Activated CD8-positive, alpha-beta memory T cell treated with anti-CD3 and anti-CD28 coated beads, Interleukin-2, amount 50 U/mL, for 24 hours (primary cell): ENCODE data around the gene HIGD2A.
"Not testable (repeated sequence)": the region's sequence is repeated elsewhere in the genome, so short reads cannot be mapped to it uniquely, and the experiment has no call there.

Experiments
- DNase-seq: peaks from one replicate; pipeline ENCODE4 v3.0.0-alpha.2; 2020; ENCODE audit errors: extremely low read depth

HIGD2A gene

GRCh38 chr5:176394881-176395675 lies 6.5 kb downstream of the HIGD2A start:
- no peak for DNase-seq

DNA sequence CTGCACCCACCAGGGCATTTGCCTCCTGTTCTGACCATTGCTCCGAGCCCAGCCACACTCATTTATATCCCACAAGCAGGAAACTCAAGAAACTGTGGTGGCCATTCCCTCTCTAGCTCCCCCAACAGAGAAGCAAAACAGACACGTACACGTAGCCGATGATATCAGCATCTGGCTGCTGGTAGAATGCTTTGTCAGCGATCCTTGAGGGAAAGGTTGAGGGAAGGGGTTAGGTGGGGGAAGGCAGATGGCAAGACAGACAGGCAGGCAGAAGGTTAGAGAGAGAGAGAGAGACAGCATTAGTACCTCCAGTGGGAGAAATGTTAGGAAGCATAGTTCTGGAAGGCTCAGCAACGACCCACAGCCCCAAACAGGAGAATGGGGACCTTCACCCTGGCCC lies 7.8 kb downstream of the HIGD2A start:
- no peak for DNase-seq

DNA sequence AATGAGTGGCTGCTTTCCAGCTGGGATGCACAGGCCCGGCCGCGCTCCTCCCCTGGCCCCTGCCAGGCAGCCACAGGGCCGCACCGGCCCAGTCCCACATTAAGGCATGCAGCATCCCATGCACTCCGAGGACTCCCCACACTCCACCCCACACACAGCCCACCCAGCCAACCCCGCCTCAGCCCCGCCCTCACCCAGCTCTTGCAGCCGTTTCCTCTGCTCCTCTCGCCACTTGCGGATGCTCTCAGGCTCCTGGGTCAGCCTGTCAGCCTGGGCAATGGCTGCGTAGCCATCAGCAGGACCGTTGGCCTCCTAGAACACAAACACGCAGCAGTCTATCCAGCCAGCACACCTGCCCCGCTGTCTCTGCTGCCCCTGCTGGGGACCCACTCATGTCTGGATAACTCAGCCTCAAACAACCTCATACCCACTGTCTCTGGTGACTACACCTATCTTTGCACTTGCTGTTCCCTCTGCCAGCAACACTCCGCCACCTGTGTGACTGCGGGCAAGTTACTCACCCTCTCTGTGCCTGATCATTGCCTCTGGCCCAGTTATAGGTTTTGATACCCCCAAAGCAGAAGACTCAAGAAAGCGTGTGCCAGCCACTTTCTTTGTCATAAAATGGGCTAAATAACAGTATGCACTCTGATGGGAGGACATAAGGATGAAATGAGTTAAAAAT lies 9.3 kb downstream of the HIGD2A start:
- no peak for DNase-seq

GRCh38 chr5:176400382-176401156 lies 12.0 kb downstream of the HIGD2A start:
- DNase-seq: no peak

- no peak for DNase-seq
Observed at GRCh38 chr5:176401281-176402205, 13.0 kb downstream of the HIGD2A start.

GRCh38 chr5:176405656-176406435 lies 17.3 kb downstream of the HIGD2A start:
- no peak for DNase-seq

DNA sequence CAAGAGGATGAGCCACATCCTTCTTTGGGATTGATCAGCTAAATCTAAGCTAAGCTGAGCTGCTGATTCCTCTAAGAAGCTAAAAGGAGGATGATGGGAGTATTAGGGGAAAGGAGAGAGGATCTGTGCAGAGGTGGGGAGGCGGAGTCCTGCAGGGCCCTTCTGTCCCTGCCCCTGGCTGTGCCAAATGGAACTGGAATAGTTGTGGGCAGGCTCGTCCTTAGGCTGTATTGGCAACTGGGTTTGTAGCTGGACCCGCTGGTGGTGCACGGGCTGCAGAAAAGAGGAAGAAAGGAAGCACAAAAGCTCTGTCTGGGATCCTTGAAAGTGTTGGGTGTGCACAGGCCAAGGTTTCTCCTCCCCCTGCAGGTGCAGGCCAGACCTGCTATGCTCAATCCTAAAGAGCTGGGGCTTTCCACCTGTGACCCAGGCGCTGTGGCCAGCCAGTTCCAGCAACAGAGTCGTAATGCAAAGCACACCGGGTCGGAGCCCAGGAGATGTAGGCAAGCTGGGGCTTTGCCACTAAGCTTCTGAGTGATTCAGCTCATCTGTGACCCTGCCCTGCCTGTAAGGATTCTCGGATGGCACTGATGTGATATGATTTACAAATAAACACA lies 18.0 kb downstream of the HIGD2A start:
- no peak for DNase-seq

GRCh38 chr5:176407456-176408251 lies 19.1 kb downstream of the HIGD2A start:
- DNase-seq: no peak

DNA sequence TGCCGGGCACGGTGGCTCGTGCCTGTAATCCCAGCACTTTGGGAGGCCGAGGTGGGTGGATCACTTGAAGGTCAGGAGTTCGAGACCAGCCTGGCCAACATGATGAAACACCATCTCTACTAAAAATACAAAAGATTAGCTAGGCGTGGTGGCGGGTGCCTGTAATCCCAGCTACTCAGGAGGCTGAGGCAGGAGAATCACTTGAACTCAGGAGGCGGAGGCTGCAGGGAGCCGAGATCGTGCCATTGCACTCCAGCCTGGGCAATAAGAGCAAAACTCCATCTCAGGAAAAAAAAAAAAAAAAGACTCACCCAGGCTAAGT lies 19.7 kb downstream of the HIGD2A start:
- DNase-seq: not testable (repeated sequence)

DNA sequence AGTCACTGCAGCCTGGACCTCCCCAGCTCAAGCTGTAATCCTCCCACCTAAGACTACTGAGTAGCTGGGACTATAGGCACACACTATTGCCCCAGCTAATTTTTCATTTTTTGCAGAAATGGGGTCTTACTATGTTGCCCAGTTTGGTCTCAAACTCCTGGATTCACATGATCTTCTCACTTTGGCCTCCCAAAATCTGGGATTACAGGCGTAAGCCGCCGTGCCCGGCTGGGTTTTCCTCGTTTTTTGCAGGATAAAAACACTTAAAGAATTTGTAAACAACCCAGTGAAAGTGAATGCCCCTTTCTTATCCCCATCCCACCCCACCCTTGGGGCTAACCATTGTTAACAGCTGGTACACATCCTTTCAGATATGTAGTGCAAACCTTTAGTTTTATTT lies 20.0 kb downstream of the HIGD2A start:
- DNase-seq: no peak

- DNase-seq: no peak
Observed at GRCh38 chr5:176409765-176410164, 21.2 kb downstream of the HIGD2A start.

DNA sequence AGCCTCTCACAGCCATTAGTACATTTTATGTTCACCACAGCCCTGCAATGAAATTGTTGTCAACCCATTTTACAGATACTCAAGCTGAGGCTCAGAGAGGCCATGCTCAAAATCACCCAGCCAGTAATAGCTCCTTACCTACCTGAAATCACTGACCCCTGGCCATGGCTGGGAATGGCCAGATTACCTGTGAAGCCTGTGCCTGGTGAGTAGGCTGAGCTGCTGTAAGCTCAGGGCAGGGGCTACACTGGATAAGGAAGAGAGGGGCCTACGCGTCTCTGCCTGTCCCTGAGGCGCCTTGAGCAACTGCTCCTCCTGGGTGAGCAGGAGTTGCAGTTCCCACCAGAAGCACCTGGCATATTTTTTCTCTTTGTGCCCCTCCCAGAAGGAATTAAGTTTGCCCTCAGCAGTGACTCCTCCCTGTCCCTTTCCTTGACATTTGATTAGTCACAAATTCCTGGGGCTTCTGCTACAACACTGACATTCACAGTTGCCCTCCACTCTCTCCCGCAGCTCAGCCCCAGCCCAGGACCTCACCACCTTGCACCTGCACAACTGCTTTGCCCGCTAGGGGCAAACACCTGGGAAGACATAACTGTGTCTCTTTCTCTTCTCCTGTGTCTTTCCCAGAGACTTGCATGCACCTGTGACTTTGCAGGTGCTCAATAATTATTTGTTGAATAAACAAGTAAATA lies 22.1 kb downstream of the HIGD2A start:
- DNase-seq: no peak

- no peak for DNase-seq
Observed at GRCh38 chr5:176412517-176413254, 24.1 kb downstream of the HIGD2A start.

- DNase-seq: no peak
Observed at GRCh38 chr5:176413255-176413565, 24.7 kb downstream of the HIGD2A start.

- DNase-seq: no peak
Observed at GRCh38 chr5:176413709-176414191, 25.2 kb downstream of the HIGD2A start.

DNA sequence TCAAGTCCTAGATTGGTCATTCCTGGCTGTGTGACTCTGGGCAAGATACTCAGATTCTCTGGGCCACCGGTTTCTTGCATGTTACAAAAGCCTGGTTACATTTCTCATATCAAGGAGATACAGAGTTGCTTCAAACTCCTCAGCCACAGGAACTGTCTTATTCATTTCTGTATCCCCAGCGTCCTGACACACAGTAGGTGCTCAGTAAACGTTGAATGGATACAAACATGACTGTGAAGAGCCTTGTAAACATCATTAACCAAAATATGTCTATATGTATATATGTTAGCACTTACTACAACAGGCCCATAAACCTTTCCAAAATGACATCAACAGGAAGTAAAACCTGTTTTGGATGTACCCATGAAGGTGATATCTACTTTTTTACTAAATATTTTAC lies 26.2 kb downstream of the HIGD2A start:
- DNase-seq: no peak

DNA sequence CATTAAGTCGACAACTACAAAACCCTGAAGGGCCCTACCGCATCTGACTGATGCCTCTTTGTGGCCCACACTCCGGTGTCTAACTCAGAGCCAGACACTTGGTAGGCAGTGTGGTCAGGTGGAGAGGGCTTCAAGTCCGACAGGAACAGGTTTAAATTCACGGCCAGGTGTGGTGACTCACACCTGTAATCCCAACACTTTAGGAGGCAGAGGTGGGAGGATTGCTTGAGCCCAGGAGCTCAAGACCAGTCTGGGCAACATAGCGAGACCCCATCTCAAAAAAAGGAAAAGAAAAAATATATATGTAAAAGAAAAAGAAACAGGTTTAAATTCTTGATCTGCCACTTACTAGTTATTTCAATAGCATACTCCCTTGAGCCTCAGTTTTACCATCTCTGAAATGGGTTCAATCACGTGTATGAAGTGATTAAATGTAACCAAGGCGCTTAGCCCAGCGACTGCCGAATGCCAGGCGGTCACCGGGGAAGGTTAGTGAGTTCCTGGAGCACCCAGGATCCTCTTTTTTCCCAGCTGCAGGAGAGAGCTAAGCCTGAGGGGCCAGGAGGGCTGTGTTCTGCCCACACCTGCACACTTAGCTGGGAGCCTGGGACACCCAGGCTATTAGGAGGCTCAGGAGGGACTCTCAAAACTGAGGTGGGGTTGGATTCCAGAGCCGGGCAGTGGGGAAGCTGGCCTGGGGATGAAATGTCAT lies 26.8 kb downstream of the HIGD2A start:
- no peak for DNase-seq
